ENCODE results near the gene UBXN10.
A peak's percentile ranks its signal among the peaks of the same experiment; 100 is the strongest.

Gene UBXN10
- 0 to 0.67 reads per million in 2 donors for total RNA-seq

- peak in 4 of 5 experiments; percentile 12 to 72 (median 38) for DNase-seq
Measured at GRCh38 chr1:20185834-20186782, at the start of gene UBXN10, which contains the start of gene PLA2G2C. Gene UBXN10 (plus strand): TSS chr1:20186096. CDS start chr1:20190562, 4,466 bp downstream. Gene PLA2G2C (minus strand): TSS chr1:20186518. CDS start chr1:20177363, 9,155 bp downstream.

GRCh38 chr1:20136249-20136648 is 49.6 kb upstream of the UBXN10 start:
- no peak for DNase-seq

- DNase-seq, result no peak
Measured at GRCh38 chr1:20137055-20137454, 48.8 kb upstream of the UBXN10 start.

GRCh38 chr1:20137604-20138003 is 48.3 kb upstream of the UBXN10 start:
- DNase-seq, result no peak

GRCh38 chr1:20138346-20138745 is 47.5 kb upstream of the UBXN10 start:
- no peak for DNase-seq

GRCh38 chr1:20138961-20139550 is 46.8 kb upstream of the UBXN10 start, which contains the start of gene PLA2G2F:
Gene PLA2G2F (plus strand): TSS chr1:20139323. CDS start chr1:20139428, 105 bp downstream.
- no peak for DNase-seq

- DNase-seq, result no peak
Measured at GRCh38 chr1:20139776-20140612, 45.9 kb upstream of the UBXN10 start.

- no peak for DNase-seq
Measured at GRCh38 chr1:20141001-20141400, 44.9 kb upstream of the UBXN10 start.

- DNase-seq, result no peak
Measured at GRCh38 chr1:20141466-20141865, 44.4 kb upstream of the UBXN10 start.

GRCh38 chr1:20142001-20142710 is 43.7 kb upstream of the UBXN10 start:
- no peak for DNase-seq

- no peak for DNase-seq
Measured at GRCh38 chr1:20143318-20143717, 42.6 kb upstream of the UBXN10 start.

GRCh38 chr1:20143734-20144565 is 41.9 kb upstream of the UBXN10 start:
- DNase-seq, result no peak

- no peak for DNase-seq
Measured at GRCh38 chr1:20147846-20148570, 37.9 kb upstream of the UBXN10 start.

- DNase-seq, result no peak
Measured at GRCh38 chr1:20148571-20149500, 37.1 kb upstream of the UBXN10 start.

- no peak for DNase-seq
Measured at GRCh38 chr1:20149601-20150325, 36.1 kb upstream of the UBXN10 start.

- no peak for DNase-seq
Measured at GRCh38 chr1:20150326-20150705, 35.6 kb upstream of the UBXN10 start.

- no peak for DNase-seq
Measured at GRCh38 chr1:20150969-20151368, 34.9 kb upstream of the UBXN10 start.

- DNase-seq, result peak; percentile 51 to 65 (median 60)
Measured at GRCh38 chr1:20151906-20152598, 33.8 kb upstream of the UBXN10 start.

Measured in T-helper 2 cell (primary cell).